Sigmoid colon (tissue), 7 donors: ENCODE results near the gene PPP2R3C. TPM values are rescaled to one million over a fixed set of nuclear protein-coding genes. Genes with fewer than 3 reads are reported as not detected.

Experiments
- DNase-seq: peaks from one replicate; pipeline ENCODE4 v3.0.0-alpha.2; 2019
- H3K27ac ChIP-seq, 4 donors: fragments of 200-600 bp; sonication (generic); one replicate each; pipeline ENCODE4 v1.5.1; 2016 to 2019; ENCODE audit warnings: mild to moderate bottlenecking in 1 of 4
- H3K27me3 ChIP-seq, 3 donors: fragments of 200-600 bp; sonication (generic); one replicate each; pipeline ENCODE4 v1.5.1; 2019; ENCODE audit warnings: mild to moderate bottlenecking in 1 of 3
- H3K36me3 ChIP-seq, 4 donors: fragments of 200-600 bp; sonication (generic); one replicate each; pipeline ENCODE4 v1.5.1; 2016 to 2019
- H3K4me1 ChIP-seq, 4 donors: fragments of 200-600 bp; sonication (generic); one replicate each; pipeline ENCODE4 v1.5.1; 2017 to 2019
- H3K4me3 ChIP-seq, 4 donors: fragments of 200-600 bp; sonication (generic); one replicate each; pipeline ENCODE4 v1.5.1; 2017 to 2019; ENCODE audit warnings: mild to moderate bottlenecking in 2 of 4, moderate library complexity in 1 of 4
- H3K9me3 ChIP-seq, 4 donors: fragments of 200-600 bp in 3 of 4; sonication (generic) in 3 of 4; one replicate each; pipeline versions ENCODE4 v1.5.1 to v1.6.1; 2013 to 2019
- CTCF ChIP-seq, 4 experiments: fragments of 450-650 bp in 3 of 4; fragments of 200-600 bp in 1 of 4; IDR thresholded peaks; one replicate each; pipeline ENCODE4 v1.5.1; 2016 to 2019; ENCODE audit warnings: antibody characterized with exemption in 4 of 4, mild to moderate bottlenecking in 3 of 4, moderate library complexity in 2 of 4
- EP300 ChIP-seq, 4 donors: sonication (generic); formaldehyde crosslinking; IDR thresholded peaks; one replicate each; pipeline ENCODE4 v1.6.1; 2017; ENCODE audit warnings: antibody characterized with exemption in 4 of 4
- POLR2A ChIP-seq, 2 donors: fragments of 450-650 bp; IDR thresholded peaks; one replicate each; pipeline ENCODE4 v1.6.1; 2016; ENCODE audit warnings: antibody characterized with exemption in 2 of 2, mild to moderate bottlenecking in 2 of 2, moderate library complexity in 2 of 2
- POLR2AphosphoS5 ChIP-seq, 4 donors: sonication (generic); formaldehyde crosslinking; IDR thresholded peaks; one replicate each; pipeline ENCODE4 v1.6.1; 2017; ENCODE audit warnings: antibody characterized with exemption in 4 of 4
- WGBS, 2 donors: extraction: QIAGEN DNeasy Blood & Tissue Kit; methylation state at CpG; one replicate each; pipeline ENCODE4 v1.1.7; 2013; 5-methylcytosine and 5-hydroxymethylcytosine counted together
- intact Hi-C: fragments of 100-400 bp; cut with DNase I; formaldehyde crosslinking; loops from one replicate; pipeline ENCODE4 v1.15.1; 2023
- polyA plus RNA-seq, 3 donors: library from polyadenylated mRNA; stranded (reverse); fragments of 200-250 nt; gene quantifications; one replicate each; pipeline ENCODE4 v1.2.3, GENCODE V29; 2013
- total RNA-seq, 4 donors: library from RNA; depleted of rRNA; stranded (reverse); fragments of >200 nt; gene quantifications; one replicate each; pipeline ENCODE4 v1.1.0, GENCODE V29; 2016
- donor health status: healthy with polysubstance abuse.
- donor health status: Bipolar disorder and iron deficiency.
- donor health status: healthy.

The PPP2R3C gene
- total and polyA plus RNA-seq, 7 donors, result 22.1 to 50.9 (median 42.5) TPM

GRCh38 chr14:35133542-35134328 is 11.9 kb upstream of the PPP2R3C start:
- WGBS, 2 donors, result 79 to 87% methylated on average over 6 of the region's 6 CpGs
- Histone ChIP-seq H3K9me3 (no peaks in the 10 kb centered on the region), H3K27ac (no peak overlapping the region), H3K4me3 (no peak overlapping the region), H3K4me1 (no peaks in the 10 kb centered on the region), H3K27me3 (no peaks in the 10 kb centered on the region), H3K36me3 (peaks cover 0 to 12% (median 2%) of the 10 kb centered on the region in 4 donors)
- TF ChIP-seq POLR2AphosphoS5 (IDR thresholded peaks at IDR 0.05) (no peak), CTCF (IDR thresholded peaks at IDR 0.05) (no peak), EP300 (IDR thresholded peaks at IDR 0.05) (no peak), POLR2A (IDR thresholded peaks at IDR 0.05) (no peak)
- intact Hi-C loops, result no loop called here
- DNase-seq, result no peak

GRCh38 chr14:35124127-35124526 is 2.3 kb upstream of the PPP2R3C start:
- intact Hi-C loops, result loop anchor here (5.0 to 10.0 kb wide), 6 partner anchors 77 to 409 kb away; partner anchors contain the start of genes CFL2, FAM177A1, PSMA6 and SRP54
- Histone ChIP-seq H3K36me3 (peaks cover 0 to 16% (median 0%) of the 10 kb centered on the region in 4 donors), H3K27ac (no peak overlapping the region), H3K4me1 (peaks cover 0 to 34% (median 19%) of the 10 kb centered on the region in 4 donors), H3K4me3 (no peak overlapping the region), H3K27me3 (no peaks in the 10 kb centered on the region), H3K9me3 (no peaks in the 10 kb centered on the region)
- 70 to 93% methylated on average over 1 of the region's 1 CpG for WGBS, 2 donors
- no peak for DNase-seq
- TF ChIP-seq EP300 (IDR thresholded peaks at IDR 0.05), result no peak

GRCh38 chr14:35123388-35123703 is 1.6 kb upstream of the PPP2R3C start:
- peak overlapping the region; percentile 90 to 98 (median 94) for H3K27ac ChIP-seq
- peak overlapping the region; percentile 68 to 70 (median 69) for H3K4me3 ChIP-seq
- H3K4me1 ChIP-seq, result peaks cover 0 to 41% (median 19%) of the 10 kb centered on the region in 4 donors
- H3K36me3 ChIP-seq, result peaks cover 0 to 16% (median 0%) of the 10 kb centered on the region in 4 donors
- DNase-seq, result no peak
- no peaks in the 10 kb centered on the region for H3K9me3 ChIP-seq
- 10 to 34% methylated on average over 3 of the region's 3 CpGs for WGBS, 2 donors
- H3K27me3 ChIP-seq, result no peaks in the 10 kb centered on the region
- intact Hi-C loops, result loop anchor here (5.0 to 10.0 kb wide), 6 partner anchors 76 to 409 kb away; partner anchors contain the start of genes CFL2, FAM177A1, PSMA6 and SRP54
- TF ChIP-seq POLR2A (IDR thresholded peaks at IDR 0.05), result no peak

GRCh38 chr14:35122696-35123387 is 1.1 kb upstream of the PPP2R3C start:
- DNase-seq, result no peak
- Histone ChIP-seq H3K27me3 (no peaks in the 10 kb centered on the region), H3K36me3 (peaks cover 0 to 12% (median 0%) of the 10 kb centered on the region in 4 donors), H3K9me3 (no peaks in the 10 kb centered on the region), H3K4me1 (peaks cover 0 to 41% (median 21%) of the 10 kb centered on the region in 4 donors), H3K27ac (peak overlapping the region; percentile 90 to 98 (median 94)), H3K4me3 (peak overlapping the region; percentile 68 to 70 (median 69))
- WGBS, 2 donors, result 1 to 6% methylated on average over 23 of the region's 23 CpGs
- TF ChIP-seq EP300 (IDR thresholded peaks at IDR 0.05) (no peak), CTCF (IDR thresholded peaks at IDR 0.05) (no peak), POLR2A (IDR thresholded peaks at IDR 0.05) (no peak), POLR2AphosphoS5 (IDR thresholded peaks at IDR 0.05) (no peak)
- intact Hi-C loops, result loop anchor here (5.0 to 10.0 kb wide), 6 partner anchors 76 to 408 kb away; partner anchors contain the start of genes CFL2, FAM177A1, PSMA6 and SRP54

GRCh38 chr14:35121026-35121886 is 534 bp downstream of the PPP2R3C start:
- WGBS, 2 donors, result 7 to 20% methylated on average over 34 of the region's 34 CpGs
- H3K9me3 ChIP-seq, result no peaks in the 10 kb centered on the region
- peak overlapping the region; percentile 68 to 70 (median 69) for H3K4me3 ChIP-seq
- H3K27me3 ChIP-seq, result no peaks in the 10 kb centered on the region
- H3K27ac ChIP-seq, result peak overlapping the region; percentile 90 to 98 (median 94)
- H3K36me3 ChIP-seq, result peaks cover 0 to 12% (median 0%) of the 10 kb centered on the region in 4 donors
- TF ChIP-seq CTCF (IDR thresholded peaks at IDR 0.05) (no peak), POLR2A (IDR thresholded peaks at IDR 0.05) (no peak), POLR2AphosphoS5 (IDR thresholded peaks at IDR 0.05) (no peak), EP300 (IDR thresholded peaks at IDR 0.05) (no peak)
- H3K4me1 ChIP-seq, result peaks cover 0 to 41% (median 27%) of the 10 kb centered on the region in 4 donors
- no peak for DNase-seq
- intact Hi-C loops, result loop anchor here (5.0 to 10.0 kb wide), 6 partner anchors 74 to 406 kb away; partner anchors contain the start of genes CFL2, FAM177A1, PSMA6 and SRP54
